DND-41 (cell line): Measurements from ENCODE around the gene SPARC.

Source experiments
- EZH2 ChIP-seq: IDR thresholded peaks from 3 replicates; pipeline ENCODE4 v1.6.1; 2012; ENCODE audit warnings: borderline replicate concordance, low read depth, mild to moderate bottlenecking, moderate library complexity, low read length, inconsistent platforms; ENCODE audit not compliant: severe bottlenecking
- TF ChIP-seq, protein P1 (sequence below): IDR thresholded peaks from 2 replicates; pipeline ENCODE4 v1.5.1; 2012; ENCODE audit warnings: borderline replicate concordance, low read length, moderate library complexity, mild to moderate bottlenecking; ENCODE audit not compliant: poor library complexity, severe bottlenecking; ENCODE audit errors: extremely low read depth

DNA sequence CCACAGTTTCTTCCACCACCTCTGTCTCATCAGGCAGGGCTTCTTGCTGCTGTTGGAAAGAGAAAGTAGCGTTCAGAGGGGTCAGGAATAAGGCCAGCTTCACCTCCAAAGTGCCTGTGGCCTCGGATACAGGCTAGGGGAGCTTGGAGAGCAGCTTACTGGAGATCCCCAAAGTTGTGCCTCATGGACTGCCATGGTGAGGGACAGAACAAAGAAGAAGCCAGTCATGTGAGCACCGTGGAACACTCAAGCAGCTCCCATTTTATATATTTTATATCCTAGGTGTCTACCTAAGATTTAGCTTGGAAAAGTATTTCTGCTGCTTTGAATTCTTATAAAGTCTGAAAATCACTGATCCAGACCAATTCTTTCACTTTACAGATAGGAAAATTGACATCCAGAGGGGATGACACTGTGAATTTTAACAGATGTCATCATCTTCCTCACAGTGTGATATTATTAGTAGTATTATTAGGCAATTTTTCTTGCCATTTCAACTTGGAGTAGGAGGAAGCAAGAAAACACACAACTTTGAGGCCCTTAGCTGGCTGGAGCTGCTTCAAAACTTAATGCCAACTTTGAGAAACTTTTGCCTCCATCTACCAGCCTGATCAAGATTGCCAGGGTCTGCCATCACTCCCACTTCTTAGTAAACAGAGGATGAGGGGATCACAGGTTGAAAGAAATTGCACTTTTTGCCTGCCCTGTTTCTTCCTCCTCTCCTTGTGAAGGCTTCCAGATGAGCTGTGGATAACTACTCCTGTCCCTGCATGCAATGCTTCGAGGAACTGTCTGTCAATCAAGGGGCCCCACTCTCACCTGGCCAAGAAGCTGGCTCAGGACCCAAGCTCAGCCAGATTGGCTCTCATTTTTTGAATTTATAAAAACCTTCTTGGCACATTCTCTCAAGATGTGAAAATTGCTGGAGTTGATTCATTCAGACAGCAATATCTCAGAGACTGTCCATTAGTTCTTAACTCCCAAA lies 11.8 kb downstream of the SPARC start:
- TF ChIP-seq, protein P1, sequence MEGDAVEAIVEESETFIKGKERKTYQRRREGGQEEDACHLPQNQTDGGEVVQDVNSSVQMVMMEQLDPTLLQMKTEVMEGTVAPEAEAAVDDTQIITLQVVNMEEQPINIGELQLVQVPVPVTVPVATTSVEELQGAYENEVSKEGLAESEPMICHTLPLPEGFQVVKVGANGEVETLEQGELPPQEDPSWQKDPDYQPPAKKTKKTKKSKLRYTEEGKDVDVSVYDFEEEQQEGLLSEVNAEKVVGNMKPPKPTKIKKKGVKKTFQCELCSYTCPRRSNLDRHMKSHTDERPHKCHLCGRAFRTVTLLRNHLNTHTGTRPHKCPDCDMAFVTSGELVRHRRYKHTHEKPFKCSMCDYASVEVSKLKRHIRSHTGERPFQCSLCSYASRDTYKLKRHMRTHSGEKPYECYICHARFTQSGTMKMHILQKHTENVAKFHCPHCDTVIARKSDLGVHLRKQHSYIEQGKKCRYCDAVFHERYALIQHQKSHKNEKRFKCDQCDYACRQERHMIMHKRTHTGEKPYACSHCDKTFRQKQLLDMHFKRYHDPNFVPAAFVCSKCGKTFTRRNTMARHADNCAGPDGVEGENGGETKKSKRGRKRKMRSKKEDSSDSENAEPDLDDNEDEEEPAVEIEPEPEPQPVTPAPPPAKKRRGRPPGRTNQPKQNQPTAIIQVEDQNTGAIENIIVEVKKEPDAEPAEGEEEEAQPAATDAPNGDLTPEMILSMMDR = no peak
- TF ChIP-seq EZH2 = no peak
